HG02763 (cell line): ENCODE results near the gene TMEM52.

ENCODE experiments used
- ATAC-seq: cut with Tn5 transposase; IDR thresholded peaks from one replicate; pipeline ENCODE4 v1.9.1; 2021; ENCODE audit warnings: mild to moderate bottlenecking, moderate library complexity; ENCODE audit not compliant: unreplicated experiment

Gene TMEM52

DNA sequence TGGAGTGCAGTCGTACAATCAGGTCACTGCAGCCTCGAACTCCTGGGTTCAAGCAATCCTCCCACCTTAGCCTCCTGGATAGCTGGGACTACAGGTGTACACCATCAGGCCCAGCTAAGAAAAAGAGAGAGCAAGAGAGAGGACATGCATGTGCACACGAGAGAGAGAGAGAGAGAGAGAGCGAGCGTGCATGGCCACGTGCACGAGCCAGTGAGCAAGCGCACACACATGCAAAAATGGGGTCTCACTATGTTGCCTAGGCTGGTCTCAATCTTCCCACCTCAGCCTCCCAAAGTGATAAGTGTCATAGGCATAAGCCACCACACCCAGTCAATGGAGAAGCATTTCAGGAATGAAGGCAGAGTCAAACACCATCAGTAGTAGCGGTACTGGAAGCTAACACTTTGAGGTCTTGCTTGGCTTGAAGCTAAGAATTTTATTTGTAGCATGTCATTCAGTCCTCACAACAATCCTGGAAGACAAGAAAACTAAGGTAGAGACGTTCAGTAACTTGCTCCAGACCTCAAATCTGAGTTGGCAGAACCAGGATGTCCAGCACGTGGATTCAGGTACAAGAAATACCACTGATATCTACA is 42.6 kb downstream of the TMEM52 start:
- no peak for ATAC-seq

DNA sequence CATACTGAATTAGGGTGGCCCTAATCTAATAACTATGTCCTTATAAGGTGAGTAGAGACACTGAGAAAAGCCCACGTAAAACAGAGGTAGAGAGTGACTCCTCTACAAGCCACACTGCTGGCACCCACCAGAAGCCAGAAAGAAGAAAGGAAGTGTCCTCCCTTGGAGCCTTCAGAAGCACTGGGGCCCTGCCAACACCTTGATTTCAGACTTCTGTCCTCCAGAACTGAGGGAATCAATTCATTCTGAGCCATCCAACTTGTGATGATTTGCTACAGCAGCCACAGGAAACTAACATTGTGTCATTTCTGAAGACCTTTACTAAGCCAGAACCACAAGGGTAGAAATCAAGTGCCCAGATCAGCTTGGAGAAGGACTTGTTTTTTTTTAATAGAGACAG is 43.1 kb downstream of the TMEM52 start:
- ATAC-seq, result no peak

DNA sequence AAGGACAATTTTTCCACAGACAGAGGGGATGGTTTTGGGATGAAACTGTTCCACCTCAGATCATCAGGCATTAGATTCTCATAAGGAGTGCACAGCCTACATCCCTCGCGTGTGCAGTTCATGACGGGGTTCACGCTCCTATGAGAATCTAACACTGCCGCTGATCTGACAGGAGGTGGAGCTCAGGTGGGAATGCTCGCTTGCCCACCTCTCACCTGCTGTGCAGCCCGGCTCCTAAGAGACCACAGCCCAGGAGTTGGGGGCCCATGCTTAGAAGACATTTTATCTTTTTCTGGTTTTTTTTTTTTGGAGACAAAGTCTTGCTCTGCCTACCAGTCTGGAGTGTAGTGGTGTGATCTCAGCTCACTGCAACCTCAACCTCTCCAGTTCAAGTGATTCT is 44.2 kb downstream of the TMEM52 start:
- no peak for ATAC-seq

DNA sequence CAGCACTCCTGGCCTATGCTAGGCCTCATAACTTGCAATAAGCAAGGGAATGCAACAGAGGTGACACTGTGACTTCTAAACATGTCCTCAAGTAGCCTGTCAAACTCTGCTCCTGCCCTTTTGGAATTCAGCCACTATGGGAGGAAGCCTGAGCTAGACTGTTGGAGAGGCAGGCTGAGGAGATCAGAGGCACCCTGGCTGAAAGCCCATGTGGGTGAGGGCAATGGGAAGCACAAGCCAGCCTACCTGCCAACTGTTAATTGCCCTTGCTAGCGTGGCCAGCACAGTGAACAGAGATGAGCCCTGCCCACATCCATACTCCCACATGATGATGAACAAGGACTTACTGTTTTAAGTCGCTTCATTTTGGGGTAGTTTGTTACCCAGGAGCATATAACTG is 45.9 kb downstream of the TMEM52 start:
- ATAC-seq, result no peak

DNA sequence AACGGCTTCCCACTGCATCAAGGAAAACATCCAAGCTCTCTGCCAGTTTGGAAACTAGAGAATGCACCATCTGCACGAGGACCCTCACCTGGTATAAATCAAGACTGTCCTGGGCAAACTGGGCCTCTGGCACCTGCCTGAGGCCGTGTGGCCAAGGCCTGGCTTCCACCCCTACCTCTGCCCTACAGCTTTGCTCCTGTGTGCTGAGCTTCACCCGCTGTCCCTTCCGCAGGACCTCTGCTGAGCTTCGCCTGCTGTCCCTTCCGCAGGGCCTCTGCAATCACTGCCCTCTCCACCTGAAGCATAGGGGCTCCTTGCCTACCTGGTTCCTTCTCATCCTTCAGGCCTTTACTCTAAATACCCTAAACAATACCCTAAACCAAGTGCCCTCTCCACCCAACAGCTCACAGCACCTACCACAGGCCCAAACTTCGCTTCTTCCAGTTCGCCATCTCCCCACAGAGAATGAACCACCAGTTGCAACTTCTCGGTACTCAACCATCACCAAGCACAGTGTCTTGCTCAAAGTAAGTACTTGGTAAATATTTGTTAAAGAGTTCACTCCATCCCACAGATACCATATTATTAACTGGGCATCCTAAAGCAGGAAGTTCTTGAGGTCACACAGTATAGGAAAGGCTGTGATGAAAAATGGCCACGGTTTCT is 46.6 kb downstream of the TMEM52 start:
- no peak for ATAC-seq

DNA sequence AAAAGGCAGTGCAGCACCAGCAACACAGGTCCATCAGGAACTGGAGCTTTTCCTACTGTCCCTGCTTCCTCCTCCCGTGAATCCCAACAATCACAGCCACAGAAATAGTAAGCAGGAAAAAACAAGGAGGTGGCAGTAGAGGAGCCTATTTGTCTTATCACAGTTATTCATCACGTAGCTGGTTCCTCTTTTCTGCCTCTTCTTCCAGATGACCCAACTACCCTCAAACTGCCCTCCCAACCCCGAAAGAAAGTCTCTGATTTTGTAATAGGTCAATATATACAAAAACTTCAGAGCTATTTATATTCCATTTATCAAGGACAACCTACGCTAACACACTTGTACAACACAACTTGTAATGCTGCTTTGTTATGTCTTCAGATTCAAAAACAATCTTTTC is 49.6 kb downstream of the TMEM52 start:
- no peak for ATAC-seq
